ENCODE data around the gene CAMK1D. TPM values are rescaled to one million over a fixed set of nuclear protein-coding genes. Genes with fewer than 3 reads are reported as not detected.

Gene CAMK1D
- total and polyA plus RNA-seq, 2 of the 4 experiments (the other 2 are of a cell fraction), result 5.0 to 5.3 TPM

DNA sequence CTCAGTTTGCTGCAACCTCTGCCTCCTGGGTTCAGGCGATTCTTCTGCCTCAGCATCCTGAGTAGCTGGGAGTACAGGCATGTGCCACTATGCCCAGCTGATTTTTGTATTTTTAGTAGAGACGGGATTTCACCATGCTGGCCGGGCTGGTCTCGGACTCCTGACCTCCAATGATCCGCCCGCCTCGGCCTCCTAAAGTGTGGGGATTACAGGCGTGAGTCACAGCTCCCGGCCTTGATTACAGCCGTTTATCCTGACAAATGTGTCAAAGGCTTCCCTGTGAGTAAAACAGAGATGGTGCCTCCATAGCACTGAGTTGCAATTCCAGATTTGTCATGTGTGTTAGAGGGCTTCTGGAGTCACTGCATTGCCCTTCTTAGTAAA, 378.5 kb downstream of the CAMK1D start:
- H3K36me3 ChIP-seq (ENCODE audit: control insufficient read depth, insufficient read depth, low read length), result no peaks in the 10 kb centered on the region
- H2BK15ac ChIP-seq (ENCODE audit: low read depth, low read length), result no peak overlapping the region
- H2AK5ac ChIP-seq (ENCODE audit: low read depth, low read length), result no peak overlapping the region
- dilution Hi-C loops (cut with HindIII; ENCODE audit: low sequenced_read_pairs, unreplicated experiment), result no loop called here
- intact Hi-C loops (cut with micrococcal nuclease), result no loop called here
- 70% methylated on average over 2 of the region's 10 CpGs; no CpG with 5 or more reads in 1 of the 2 experiments for WGBS, 2 experiments (ENCODE audit: extremely low coverage in 2 of 2, insufficient read length in 1 of 2)
- TF ChIP-seq CHD1 (IDR thresholded peaks at IDR 0.05; ENCODE audit: low read depth, low read length) (no peak), POLR2A (IDR thresholded peaks at IDR 0.05; ENCODE audit: low read depth, low read length) (no peak), MXI1 (IDR thresholded peaks at IDR 0.05; ENCODE audit: borderline replicate concordance, low read depth, low read length) (no peak), FOS (IDR thresholded peaks at IDR 0.05; ENCODE audit: low read depth, low read length) (0 out of 2 replicates have a peak, but pooled peaks have one; percentile 9), RAD21 (IDR thresholded peaks at IDR 0.05; ENCODE audit: low read length) (no peak), CEBPB (IDR thresholded peaks at IDR 0.05; ENCODE audit: low read depth, low read length) (no peak), RCOR1 (IDR thresholded peaks at IDR 0.05; ENCODE audit: insufficient replicate concordance, low read length) (no peak), MAFK (IDR thresholded peaks at IDR 0.05; ENCODE audit: low read depth, low read length) (no peak)
- TF ChIP-seq, protein P1, sequence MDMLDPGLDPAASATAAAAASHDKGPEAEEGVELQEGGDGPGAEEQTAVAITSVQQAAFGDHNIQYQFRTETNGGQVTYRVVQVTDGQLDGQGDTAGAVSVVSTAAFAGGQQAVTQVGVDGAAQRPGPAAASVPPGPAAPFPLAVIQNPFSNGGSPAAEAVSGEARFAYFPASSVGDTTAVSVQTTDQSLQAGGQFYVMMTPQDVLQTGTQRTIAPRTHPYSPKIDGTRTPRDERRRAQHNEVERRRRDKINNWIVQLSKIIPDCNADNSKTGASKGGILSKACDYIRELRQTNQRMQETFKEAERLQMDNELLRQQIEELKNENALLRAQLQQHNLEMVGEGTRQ (IDR thresholded peaks at IDR 0.05; ENCODE audit: low read depth, low read length), result no peak
- no peaks in the 10 kb centered on the region for H3K9me3 ChIP-seq (ENCODE audit: control insufficient read depth, insufficient read depth, low read length)
- H3K4me1 ChIP-seq (ENCODE audit: control insufficient read depth, insufficient read depth, low read length), result peaks cover 1% of the 10 kb centered on the region; the same call in 1 of the 2 replicates
- no peak overlapping the region for H3K9ac ChIP-seq (ENCODE audit: low read depth, low read length)
- peaks cover 1% of the 10 kb centered on the region; the same call in 1 of the 2 replicates for H3K27me3 ChIP-seq (ENCODE audit: control insufficient read depth, insufficient read depth, low read length)
- no peak overlapping the region for H4K5ac ChIP-seq (ENCODE audit: low read depth, low read length)
- H3K18ac ChIP-seq (ENCODE audit: low read depth, low read length), result no peak overlapping the region
- no peaks in the 10 kb centered on the region for H3K9me1 ChIP-seq (ENCODE audit: insufficient read depth, low read length)
- ChIA-PET POLR2A (ENCODE audit: unreplicated experiment) (no interaction called here), CTCF (no interaction called here)
- H3K4me2 ChIP-seq (ENCODE audit: low read depth, low read length), result no peak overlapping the region
- no peak overlapping the region for H2BK20ac ChIP-seq (ENCODE audit: low read depth, low read length)
- no peak overlapping the region for H2BK120ac ChIP-seq (ENCODE audit: low read depth, low read length)
- no peak overlapping the region for H3K56ac ChIP-seq (ENCODE audit: extremely low read depth, insufficient read depth, low read length)
- no peak overlapping the region for H4K91ac ChIP-seq (ENCODE audit: insufficient read depth, low read depth, low read length)
- no peak overlapping the region for H3K4me3 ChIP-seq (ENCODE audit: insufficient read depth, low read depth, low read length)
- H3K4ac ChIP-seq (ENCODE audit: low read depth, low read length), result no peak overlapping the region
- no peak overlapping the region for H3K14ac ChIP-seq (replicated peaks; ENCODE audit: low read depth, low read length)
- ATAC-seq (ENCODE audit: low read depth) (no peak; the same call in 1 of the 2 replicates), DNase-seq (no peak)
- BruUV-seq (replicated peaks), result no TSS peak
- no peak overlapping the region for H2AFZ ChIP-seq (replicated peaks; ENCODE audit: low read length, poor library complexity)
- H3K23ac ChIP-seq (ENCODE audit: low read depth, low read length), result no peak overlapping the region
- no peaks in the 10 kb centered on the region for H3K79me1 ChIP-seq (ENCODE audit: low read depth in 1 of 2, low read length in 2 of 2)
- no peak overlapping the region for H3K27ac ChIP-seq (ENCODE audit: insufficient read depth, low read length)
- H2AK9ac ChIP-seq (replicated peaks; ENCODE audit: low read depth, low read length, poor library complexity), result no peak overlapping the region
- no peak overlapping the region for H2BK5ac ChIP-seq (ENCODE audit: low read depth, low read length, poor library complexity, severe bottlenecking)
- in situ Hi-C loops (cut with MboI; ENCODE audit: low sequenced_read_pairs), result no loop called here
- no peak overlapping the region for H4K8ac ChIP-seq (ENCODE audit: low read depth in 2 of 2, low read length in 2 of 2)
- no peaks in the 10 kb centered on the region for H4K20me1 ChIP-seq (ENCODE audit: insufficient read depth, low read length)

All from IMR-90 (cell line).